SIG-M5 treated with dmso at 0.1 percent for 504 hours (cell line): ENCODE measurements around the gene RNF115.
"Not testable (repeated sequence)": the region's sequence is repeated elsewhere in the genome, so short reads cannot be mapped to it uniquely, and the experiment has no call there.

ENCODE experiments used
- DNase-seq: peaks from one replicate; lab custom pipeline; 2025; ENCODE audit not compliant: unreplicated experiment; lab: John Stamatoyannopoulos, UW

Gene RNF115

GRCh38 chr1:145828367-145829026 lies 4.6 kb upstream of the RNF115 start:
- DNase-seq, result no peak

- DNase-seq, result peak; percentile 25
Observed at GRCh38 chr1:145827966-145828365, 4.1 kb upstream of the RNF115 start.

GRCh38 chr1:145826030-145826429 lies 2.1 kb upstream of the RNF115 start:
- DNase-seq, result no peak

GRCh38 chr1:145824499-145824842 lies 576 bp upstream of the RNF115 start:
- DNase-seq, result no peak

- DNase-seq, result not testable (repeated sequence)
Observed at GRCh38 chr1:145822779-145823331, 1.0 kb downstream of the RNF115 start.

GRCh38 chr1:145818095-145818494 lies 5.8 kb downstream of the RNF115 start:
- not testable (repeated sequence) for DNase-seq

- not testable (repeated sequence) for DNase-seq
Observed at GRCh38 chr1:145812977-145813810, 10.7 kb downstream of the RNF115 start.

- DNase-seq, result no peak
Observed at GRCh38 chr1:145806844-145807243, 17.1 kb downstream of the RNF115 start.

GRCh38 chr1:145806408-145806807 lies 17.5 kb downstream of the RNF115 start:
- DNase-seq, result no peak

GRCh38 chr1:145805057-145805456 lies 18.8 kb downstream of the RNF115 start:
- DNase-seq, result no peak

GRCh38 chr1:145804235-145805045 lies 19.5 kb downstream of the RNF115 start:
- DNase-seq, result no peak

- DNase-seq, result no peak
Observed at GRCh38 chr1:145799806-145800205, 24.1 kb downstream of the RNF115 start.

- DNase-seq, result no peak
Observed at GRCh38 chr1:145796753-145797152, 27.1 kb downstream of the RNF115 start.

- no peak for DNase-seq
Observed at GRCh38 chr1:145795257-145795881, 28.5 kb downstream of the RNF115 start.

GRCh38 chr1:145792484-145792883 lies 31.4 kb downstream of the RNF115 start:
- DNase-seq, result no peak

- DNase-seq, result not testable (repeated sequence)
Observed at GRCh38 chr1:145791860-145792259, 32.0 kb downstream of the RNF115 start.

GRCh38 chr1:145788580-145788979 lies 35.3 kb downstream of the RNF115 start:
- no peak for DNase-seq

- DNase-seq, result no peak
Observed at GRCh38 chr1:145786271-145786670, 37.6 kb downstream of the RNF115 start.

GRCh38 chr1:145785547-145785946 lies 38.3 kb downstream of the RNF115 start:
- DNase-seq, result no peak

- DNase-seq, result no peak
Observed at GRCh38 chr1:145784409-145784808, 39.5 kb downstream of the RNF115 start.
